ENCODE results near the gene SNX24. TPM values are rescaled to one million over a fixed set of nuclear protein-coding genes. Genes with fewer than 3 reads are reported as not detected.

Gene SNX24
- total and polyA plus RNA-seq, 9 of the 15 experiments (the other 6 are each of a cell fraction or from before 2014, with no cell fraction given), result 5.3 to 10.1 (median 7.9) TPM

DNA sequence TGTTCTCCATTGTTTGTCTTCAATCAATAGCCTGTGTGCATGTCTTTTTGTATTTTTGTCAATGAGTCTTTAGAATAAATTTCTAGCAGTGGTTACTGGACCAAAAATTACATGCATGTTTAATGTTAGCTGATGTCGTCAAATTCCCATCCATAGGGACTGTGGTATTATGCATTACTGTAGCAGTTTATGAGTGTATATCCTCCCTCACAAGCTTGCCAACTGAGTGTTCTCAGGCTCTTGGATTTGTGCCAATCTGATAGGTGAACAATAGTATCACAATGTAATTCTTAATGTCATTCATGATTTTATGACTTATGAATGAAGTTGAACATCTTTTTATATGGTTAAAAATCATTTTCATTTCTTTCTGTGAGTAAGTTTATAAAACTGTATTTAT is 13.0 kb downstream of the SNX24 start (continued):
- TF ChIP-seq, protein P1, sequence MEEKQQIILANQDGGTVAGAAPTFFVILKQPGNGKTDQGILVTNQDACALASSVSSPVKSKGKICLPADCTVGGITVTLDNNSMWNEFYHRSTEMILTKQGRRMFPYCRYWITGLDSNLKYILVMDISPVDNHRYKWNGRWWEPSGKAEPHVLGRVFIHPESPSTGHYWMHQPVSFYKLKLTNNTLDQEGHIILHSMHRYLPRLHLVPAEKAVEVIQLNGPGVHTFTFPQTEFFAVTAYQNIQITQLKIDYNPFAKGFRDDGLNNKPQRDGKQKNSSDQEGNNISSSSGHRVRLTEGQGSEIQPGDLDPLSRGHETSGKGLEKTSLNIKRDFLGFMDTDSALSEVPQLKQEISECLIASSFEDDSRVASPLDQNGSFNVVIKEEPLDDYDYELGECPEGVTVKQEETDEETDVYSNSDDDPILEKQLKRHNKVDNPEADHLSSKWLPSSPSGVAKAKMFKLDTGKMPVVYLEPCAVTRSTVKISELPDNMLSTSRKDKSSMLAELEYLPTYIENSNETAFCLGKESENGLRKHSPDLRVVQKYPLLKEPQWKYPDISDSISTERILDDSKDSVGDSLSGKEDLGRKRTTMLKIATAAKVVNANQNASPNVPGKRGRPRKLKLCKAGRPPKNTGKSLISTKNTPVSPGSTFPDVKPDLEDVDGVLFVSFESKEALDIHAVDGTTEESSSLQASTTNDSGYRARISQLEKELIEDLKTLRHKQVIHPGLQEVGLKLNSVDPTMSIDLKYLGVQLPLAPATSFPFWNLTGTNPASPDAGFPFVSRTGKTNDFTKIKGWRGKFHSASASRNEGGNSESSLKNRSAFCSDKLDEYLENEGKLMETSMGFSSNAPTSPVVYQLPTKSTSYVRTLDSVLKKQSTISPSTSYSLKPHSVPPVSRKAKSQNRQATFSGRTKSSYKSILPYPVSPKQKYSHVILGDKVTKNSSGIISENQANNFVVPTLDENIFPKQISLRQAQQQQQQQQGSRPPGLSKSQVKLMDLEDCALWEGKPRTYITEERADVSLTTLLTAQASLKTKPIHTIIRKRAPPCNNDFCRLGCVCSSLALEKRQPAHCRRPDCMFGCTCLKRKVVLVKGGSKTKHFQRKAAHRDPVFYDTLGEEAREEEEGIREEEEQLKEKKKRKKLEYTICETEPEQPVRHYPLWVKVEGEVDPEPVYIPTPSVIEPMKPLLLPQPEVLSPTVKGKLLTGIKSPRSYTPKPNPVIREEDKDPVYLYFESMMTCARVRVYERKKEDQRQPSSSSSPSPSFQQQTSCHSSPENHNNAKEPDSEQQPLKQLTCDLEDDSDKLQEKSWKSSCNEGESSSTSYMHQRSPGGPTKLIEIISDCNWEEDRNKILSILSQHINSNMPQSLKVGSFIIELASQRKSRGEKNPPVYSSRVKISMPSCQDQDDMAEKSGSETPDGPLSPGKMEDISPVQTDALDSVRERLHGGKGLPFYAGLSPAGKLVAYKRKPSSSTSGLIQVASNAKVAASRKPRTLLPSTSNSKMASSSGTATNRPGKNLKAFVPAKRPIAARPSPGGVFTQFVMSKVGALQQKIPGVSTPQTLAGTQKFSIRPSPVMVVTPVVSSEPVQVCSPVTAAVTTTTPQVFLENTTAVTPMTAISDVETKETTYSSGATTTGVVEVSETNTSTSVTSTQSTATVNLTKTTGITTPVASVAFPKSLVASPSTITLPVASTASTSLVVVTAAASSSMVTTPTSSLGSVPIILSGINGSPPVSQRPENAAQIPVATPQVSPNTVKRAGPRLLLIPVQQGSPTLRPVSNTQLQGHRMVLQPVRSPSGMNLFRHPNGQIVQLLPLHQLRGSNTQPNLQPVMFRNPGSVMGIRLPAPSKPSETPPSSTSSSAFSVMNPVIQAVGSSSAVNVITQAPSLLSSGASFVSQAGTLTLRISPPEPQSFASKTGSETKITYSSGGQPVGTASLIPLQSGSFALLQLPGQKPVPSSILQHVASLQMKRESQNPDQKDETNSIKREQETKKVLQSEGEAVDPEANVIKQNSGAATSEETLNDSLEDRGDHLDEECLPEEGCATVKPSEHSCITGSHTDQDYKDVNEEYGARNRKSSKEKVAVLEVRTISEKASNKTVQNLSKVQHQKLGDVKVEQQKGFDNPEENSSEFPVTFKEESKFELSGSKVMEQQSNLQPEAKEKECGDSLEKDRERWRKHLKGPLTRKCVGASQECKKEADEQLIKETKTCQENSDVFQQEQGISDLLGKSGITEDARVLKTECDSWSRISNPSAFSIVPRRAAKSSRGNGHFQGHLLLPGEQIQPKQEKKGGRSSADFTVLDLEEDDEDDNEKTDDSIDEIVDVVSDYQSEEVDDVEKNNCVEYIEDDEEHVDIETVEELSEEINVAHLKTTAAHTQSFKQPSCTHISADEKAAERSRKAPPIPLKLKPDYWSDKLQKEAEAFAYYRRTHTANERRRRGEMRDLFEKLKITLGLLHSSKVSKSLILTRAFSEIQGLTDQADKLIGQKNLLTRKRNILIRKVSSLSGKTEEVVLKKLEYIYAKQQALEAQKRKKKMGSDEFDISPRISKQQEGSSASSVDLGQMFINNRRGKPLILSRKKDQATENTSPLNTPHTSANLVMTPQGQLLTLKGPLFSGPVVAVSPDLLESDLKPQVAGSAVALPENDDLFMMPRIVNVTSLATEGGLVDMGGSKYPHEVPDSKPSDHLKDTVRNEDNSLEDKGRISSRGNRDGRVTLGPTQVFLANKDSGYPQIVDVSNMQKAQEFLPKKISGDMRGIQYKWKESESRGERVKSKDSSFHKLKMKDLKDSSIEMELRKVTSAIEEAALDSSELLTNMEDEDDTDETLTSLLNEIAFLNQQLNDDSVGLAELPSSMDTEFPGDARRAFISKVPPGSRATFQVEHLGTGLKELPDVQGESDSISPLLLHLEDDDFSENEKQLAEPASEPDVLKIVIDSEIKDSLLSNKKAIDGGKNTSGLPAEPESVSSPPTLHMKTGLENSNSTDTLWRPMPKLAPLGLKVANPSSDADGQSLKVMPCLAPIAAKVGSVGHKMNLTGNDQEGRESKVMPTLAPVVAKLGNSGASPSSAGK (IDR thresholded peaks at IDR 0.05), result no peak
- no peak for TF ChIP-seq NR3C1 (CRISPR knock-in tag; IDR thresholded peaks at IDR 0.05)
